H9 (cell line): ENCODE data around the gene CACNA2D4. TPM values are rescaled to one million over a fixed set of nuclear protein-coding genes. Genes with fewer than 3 reads are reported as not detected.

ENCODE experiments used
- DNase-seq: peaks from one replicate; pipeline ENCODE4 v3.0.0-alpha.2; 2017
- H2AFZ ChIP-seq: one replicate; pipeline ENCODE4 v1.6.1; 2013; ENCODE audit warnings: mild to moderate bottlenecking, low read length, control low read depth, moderate library complexity
- H2AK5ac ChIP-seq: 2 replicates; pipeline ENCODE4 v1.6.1; 2013; ENCODE audit warnings: low read length, control low read depth, mixed read lengths; ENCODE audit not compliant: insufficient read length
- H2BK120ac ChIP-seq: one replicate; pipeline ENCODE4 v1.6.1; 2013; ENCODE audit warnings: low read depth, mild to moderate bottlenecking, low read length, control low read depth, inconsistent platforms; ENCODE audit not compliant: poor library complexity, severe bottlenecking
- H2BK12ac ChIP-seq: 2 replicates; pipeline ENCODE4 v1.6.1; 2013; ENCODE audit warnings: low read length, control low read depth, mixed read lengths, low read depth; ENCODE audit not compliant: insufficient read length
- H2BK15ac ChIP-seq: 2 replicates; pipeline ENCODE4 v1.6.1; 2013; ENCODE audit warnings: low read depth, low read length, control low read depth
- H2BK20ac ChIP-seq: one replicate; pipeline ENCODE4 v1.6.1; 2013; ENCODE audit warnings: low read depth, mild to moderate bottlenecking, low read length, control low read depth, inconsistent platforms; ENCODE audit not compliant: poor library complexity, severe bottlenecking
- H2BK5ac ChIP-seq: 2 replicates; pipeline ENCODE4 v1.6.1; 2013; ENCODE audit warnings: low read length, control low read depth, mixed read lengths; ENCODE audit not compliant: insufficient read length
- H3K14ac ChIP-seq: 2 replicates; pipeline ENCODE4 v1.6.1; 2013; ENCODE audit warnings: low read length, control low read depth; ENCODE audit not compliant: insufficient read depth
- H3K18ac ChIP-seq: 2 replicates; pipeline ENCODE4 v1.6.1; 2013; ENCODE audit warnings: low read depth, mild to moderate bottlenecking, mixed read lengths, low read length, control low read depth; ENCODE audit not compliant: insufficient read length
- H3K23ac ChIP-seq: 2 replicates; pipeline ENCODE4 v1.6.1; 2013; ENCODE audit warnings: low read length, control low read depth, mixed read lengths, low read depth; ENCODE audit not compliant: insufficient read length
- H3K23me2 ChIP-seq: 2 replicates; pipeline ENCODE4 v1.6.1; 2013; ENCODE audit warnings: low read depth, mild to moderate bottlenecking, mixed read lengths, low read length, control low read depth; ENCODE audit not compliant: insufficient read length, poor library complexity, severe bottlenecking
- H3K27ac ChIP-seq: 2 replicates; pipeline ENCODE4 v1.5.1; 2013; ENCODE audit warnings: low read length, control low read depth, mixed read lengths, low read depth; ENCODE audit not compliant: insufficient read length
- H3K27me3 ChIP-seq: 2 replicates; pipeline ENCODE4 v1.6.1; 2013; ENCODE audit warnings: low read length, control low read depth, inconsistent platforms; ENCODE audit not compliant: insufficient read depth
- H3K4ac ChIP-seq: 2 replicates; pipeline ENCODE4 v1.6.1; 2013; ENCODE audit warnings: low read depth, mild to moderate bottlenecking, control low read depth, inconsistent platforms, low read length, moderate library complexity
- H3K4me1 ChIP-seq: 2 replicates; pipeline ENCODE4 v1.6.1; 2013; ENCODE audit warnings: low read length, control low read depth, inconsistent platforms; ENCODE audit not compliant: insufficient read depth
- H3K4me2 ChIP-seq: 2 replicates; pipeline ENCODE4 v1.6.1; 2013; ENCODE audit warnings: low read length, control low read depth, mixed read lengths; ENCODE audit not compliant: insufficient read length, insufficient read depth
- H3K56ac ChIP-seq: 2 replicates; pipeline ENCODE4 v1.6.1; 2013; ENCODE audit warnings: low read depth, mild to moderate bottlenecking, mixed read lengths, low read length, control low read depth; ENCODE audit not compliant: insufficient read length
- H3K79me1 ChIP-seq: 2 replicates; pipeline ENCODE4 v1.6.1; 2013; ENCODE audit warnings: low read depth, mild to moderate bottlenecking, moderate library complexity, low read length, control low read depth, inconsistent platforms; ENCODE audit not compliant: insufficient read depth, poor library complexity, severe bottlenecking
- H3K79me2 ChIP-seq: 2 replicates; pipeline ENCODE4 v1.6.1; 2013; ENCODE audit warnings: low read length, control low read depth, inconsistent platforms; ENCODE audit not compliant: insufficient read depth
- H3K9ac ChIP-seq: 2 replicates; pipeline ENCODE4 v1.6.1; 2013; ENCODE audit warnings: low read length, control low read depth, mixed read lengths; ENCODE audit not compliant: insufficient read length; ENCODE audit errors: extremely low read depth
- H3K9me3 ChIP-seq: one replicate; pipeline ENCODE4 v1.6.1; 2013; ENCODE audit warnings: low read depth, low read length, inconsistent platforms; ENCODE audit not compliant: control insufficient read depth
- H3T11ph ChIP-seq: one replicate; pipeline ENCODE4 v1.6.1; 2013; ENCODE audit warnings: mild to moderate bottlenecking, low read length, control low read depth, inconsistent platforms
- H4K20me1 ChIP-seq: one replicate; pipeline ENCODE4 v1.6.1; 2013; ENCODE audit not compliant: control insufficient read depth, insufficient read length, insufficient read depth
- H4K5ac ChIP-seq: 2 replicates; pipeline ENCODE4 v1.6.1; 2013; ENCODE audit warnings: low read depth, mild to moderate bottlenecking, mixed read lengths, low read length, control low read depth; ENCODE audit not compliant: insufficient read length
- H4K8ac ChIP-seq: replicated peaks from 2 replicates; pipeline ENCODE4 v1.6.1; 2013; ENCODE audit warnings: low read length, control low read depth, mixed read lengths, low read depth; ENCODE audit not compliant: insufficient read length
- H4K91ac ChIP-seq: 2 replicates; pipeline ENCODE4 v1.6.1; 2013; ENCODE audit warnings: low read depth, mild to moderate bottlenecking, moderate library complexity, mixed read lengths, low read length, control low read depth; ENCODE audit not compliant: insufficient read length
- H3K27ac Mint-ChIP-seq, 3 experiments: 2 replicates in 2 of 3; 3 replicates in 1 of 3; pipeline ENCODE4 v1.8.0; 2020 to 2021; ENCODE audit warnings: mixed read lengths in 3 of 3, mild to moderate bottlenecking in 1 of 3, moderate library complexity in 1 of 3
- H3K27me3 Mint-ChIP-seq: 2 replicates; pipeline ENCODE4 v1.8.0; 2021; ENCODE audit warnings: low read depth, mild to moderate bottlenecking, moderate library complexity, mixed read lengths
- H3K36me3 Mint-ChIP-seq, 3 experiments: 2 replicates in 2 of 3; 3 replicates in 1 of 3; pipeline ENCODE4 v1.8.0; 2020 to 2021; ENCODE audit warnings: low read depth in 3 of 3, mixed read lengths in 3 of 3; ENCODE audit not compliant: insufficient read depth in 1 of 3
- H3K4me1 Mint-ChIP-seq, 2 experiments: 2 replicates each; pipeline ENCODE4 v1.8.0; 2020; ENCODE audit warnings: mixed read lengths in 2 of 2
- H3K4me3 Mint-ChIP-seq, 2 experiments: 2 replicates in 1 of 2; 3 replicates in 1 of 2; pipeline ENCODE4 v1.8.0; 2020 to 2021; ENCODE audit warnings: mild to moderate bottlenecking in 2 of 2, mixed read lengths in 2 of 2, moderate library complexity in 1 of 2
- H3K9me3 Mint-ChIP-seq, 2 experiments: 2 replicates in 1 of 2; 3 replicates in 1 of 2; pipeline ENCODE4 v1.8.0; 2020; ENCODE audit warnings: mild to moderate bottlenecking in 2 of 2, mixed read lengths in 2 of 2, moderate library complexity in 1 of 2
- CTCF ChIP-seq: fragments of 200-600 bp; sonication (generic); conservative IDR thresholded peaks from 3 replicates; pipeline ENCODE4 v1.8.0; 2021; ENCODE audit warnings: antibody characterized with exemption, mild to moderate bottlenecking
- WGBS: extraction: QIAGEN DNeasy Blood & Tissue Kit; methylation state at CpG from one replicate; pipeline ENCODE4 v1.1.7; 2013; ENCODE audit warnings: missing lambda C conversion rate, low lambda C conversion rate, mixed read lengths; ENCODE audit not compliant: insufficient read length; ENCODE audit errors: extremely low coverage; 5-methylcytosine and 5-hydroxymethylcytosine counted together
- total RNA-seq: library from RNA; stranded (reverse); gene quantifications from 2 replicates; pipeline ENCODE4 v1.2.1, GENCODE V29; 2021

Gene CACNA2D4
- total RNA-seq, 1 experiment from 2014 or later: 0.79 TPM

- Histone ChIP-seq H3K4me2 (no peak overlapping the region), H4K8ac (no peak overlapping the region), H3K4ac (no peak overlapping the region), H3K27me3 (no peaks in the 10 kb centered on the region), H4K20me1 (no peaks in the 10 kb centered on the region), H3K79me2 (peaks cover 3% of the 10 kb centered on the region; the same call in 1 of the 2 replicates), H3K9ac (no peak overlapping the region), H3K27ac (no peak overlapping the region), H3K4me1 (no peaks in the 10 kb centered on the region), H3K23ac (no peak overlapping the region), H3K9me3 (no peaks in the 10 kb centered on the region), H3K23me2 (no peaks in the 10 kb centered on the region), H2BK15ac (no peak overlapping the region), H3K18ac (no peak overlapping the region), H4K5ac (no peak overlapping the region), H2BK12ac (no peak overlapping the region), H2AFZ (no peak overlapping the region), H2AK5ac (no peak overlapping the region), H4K91ac (no peak overlapping the region), H3K79me1 (no peaks in the 10 kb centered on the region), H2BK5ac (no peak overlapping the region), H3T11ph (no peak overlapping the region), H2BK120ac (no peak overlapping the region), H3K56ac (no peak overlapping the region), H2BK20ac (no peak overlapping the region), H3K14ac (no peak overlapping the region)
- peaks cover 8 to 17% of the 10 kb centered on the region in 2 experiments for H3K4me1 Mint-ChIP-seq
- no peak for TF ChIP-seq CTCF
- DNase-seq: no peak
- WGBS: no CpG with 5 or more reads among the region's 2 CpGs
- H3K27me3 Mint-ChIP-seq: no peaks in the 10 kb centered on the region
- no peaks in the 10 kb centered on the region for H3K9me3 Mint-ChIP-seq
- H3K27ac Mint-ChIP-seq: 0 out of 7 replicates have a peak overlapping the region, but pooled peaks of 1 of the 3 experiments have one; percentile 59
- H3K4me3 Mint-ChIP-seq: no peak overlapping the region
- peaks cover 8 to 27% (median 15%) of the 10 kb centered on the region in 3 experiments; a peak in 6 of 7 replicates for H3K36me3 Mint-ChIP-seq
These were observed 160.1 kb downstream of the CACNA2D4 start for GRCh38 chr12:1758376-1758775.
